ENCODE results near the gene CLHC1. TPM values are rescaled to one million over a fixed set of nuclear protein-coding genes. Genes with fewer than 3 reads are reported as not detected.
A peak's percentile ranks its signal among the peaks of the same experiment; 100 is the strongest.
"Not testable (repeated sequence)": the region's sequence is repeated elsewhere in the genome, so short reads cannot be mapped to it uniquely, and the experiment has no call there.

The CLHC1 gene
- total RNA-seq, 1 experiment from 2014 or later, result 2.3 TPM

DNA sequence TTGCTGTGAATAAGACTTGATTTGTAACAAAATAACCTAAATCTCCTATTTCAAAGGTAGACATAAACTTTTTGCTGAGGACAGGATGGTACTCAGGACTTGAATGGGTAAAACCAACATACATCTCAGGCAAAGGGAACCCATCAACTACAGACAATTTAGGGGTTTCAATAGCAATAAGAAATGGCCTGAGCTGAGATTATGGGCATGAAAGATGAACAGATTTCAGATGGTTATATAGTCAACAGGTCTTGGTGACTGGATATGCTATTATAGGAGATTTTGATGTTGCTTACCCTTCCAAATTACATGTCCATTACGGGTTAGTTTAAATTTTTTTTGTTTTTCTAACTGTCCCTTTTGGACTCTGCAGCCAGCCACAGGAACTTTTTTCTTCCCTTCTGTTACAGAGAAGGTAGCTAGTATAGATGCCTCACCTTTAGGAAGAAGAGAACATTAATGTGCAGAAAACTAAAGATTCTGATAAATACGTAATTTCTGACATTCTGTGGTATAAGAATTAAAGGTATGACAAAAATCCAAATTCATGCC, 5.0 kb upstream of the CLHC1 start:
- H3K9me3 ChIP-seq, result no peaks in the 10 kb centered on the region
- no peaks in the 10 kb centered on the region for H3K27me3 ChIP-seq
- no peak overlapping the region for H3K4me3 ChIP-seq
- peaks cover 58% of the 10 kb centered on the region for H3K36me3 ChIP-seq
- no peak for DNase-seq

DNA sequence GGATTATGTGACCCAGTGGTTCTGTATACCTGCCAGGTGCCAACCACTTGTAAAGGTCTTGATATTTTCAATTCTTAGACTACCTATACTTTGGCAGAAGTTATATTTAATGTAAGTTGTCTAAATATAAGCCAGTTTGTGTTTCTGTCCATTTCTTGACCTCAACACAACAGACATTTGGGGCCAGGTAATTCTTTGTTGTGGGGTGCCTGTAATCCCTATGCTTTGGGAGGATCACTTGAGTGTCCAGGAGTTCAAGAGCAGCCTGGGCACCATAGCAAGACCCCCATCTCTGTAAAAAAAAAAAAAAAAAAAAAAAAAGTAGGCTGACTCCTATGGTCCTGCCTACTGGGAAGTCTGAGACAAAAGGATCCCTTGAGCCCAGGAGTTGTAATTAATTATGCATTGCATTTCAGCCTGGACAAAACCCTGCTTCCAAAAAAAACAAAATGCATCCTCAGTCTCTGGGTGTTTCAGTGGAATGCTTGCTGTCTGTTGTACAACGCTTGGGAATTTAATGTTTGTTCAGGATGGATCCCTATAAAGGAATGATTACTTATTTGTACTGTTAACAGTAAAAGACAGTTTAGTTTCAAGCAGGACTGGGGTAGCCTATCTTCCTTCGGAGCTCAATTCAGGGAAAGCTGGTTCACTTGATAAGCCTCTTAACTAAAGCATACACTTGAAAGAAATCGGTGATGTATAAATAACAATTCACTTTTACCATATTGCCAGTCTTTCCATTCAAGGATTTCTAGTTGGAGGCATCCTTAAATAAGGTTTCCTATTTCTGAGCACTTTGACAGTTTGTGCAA, 3.8 kb upstream of the CLHC1 start:
- peaks cover 54% of the 10 kb centered on the region for H3K36me3 ChIP-seq

DNA sequence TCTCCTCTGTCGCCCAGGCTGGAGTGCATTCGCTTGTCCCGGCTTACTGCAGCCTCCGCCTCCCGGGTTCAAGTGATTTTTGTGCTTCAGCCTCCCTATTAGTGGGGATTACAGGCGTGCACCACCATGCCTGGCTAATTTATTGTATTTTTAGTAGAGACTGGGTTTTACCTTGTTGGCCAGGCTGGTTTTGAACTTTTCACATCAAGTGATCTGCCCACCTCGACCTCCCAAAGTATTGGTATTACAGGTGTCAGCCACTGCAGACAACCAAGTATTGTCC, 1.5 kb upstream of the CLHC1 start:
- DNase-seq, result no peak
- H3K9me3 ChIP-seq, result no peaks in the 10 kb centered on the region
- H3K36me3 ChIP-seq, result peaks cover 55% of the 10 kb centered on the region
- H3K4me3 ChIP-seq, result peak overlapping the region; percentile 100
- H3K27me3 ChIP-seq, result no peaks in the 10 kb centered on the region

More for the DNA sequence above, 3.8 kb upstream of the CLHC1 start:
- DNase-seq, result no peak
- no peaks in the 10 kb centered on the region for H3K27me3 ChIP-seq
- H3K9me3 ChIP-seq, result no peaks in the 10 kb centered on the region
- H3K4me3 ChIP-seq, result no peak overlapping the region

DNA sequence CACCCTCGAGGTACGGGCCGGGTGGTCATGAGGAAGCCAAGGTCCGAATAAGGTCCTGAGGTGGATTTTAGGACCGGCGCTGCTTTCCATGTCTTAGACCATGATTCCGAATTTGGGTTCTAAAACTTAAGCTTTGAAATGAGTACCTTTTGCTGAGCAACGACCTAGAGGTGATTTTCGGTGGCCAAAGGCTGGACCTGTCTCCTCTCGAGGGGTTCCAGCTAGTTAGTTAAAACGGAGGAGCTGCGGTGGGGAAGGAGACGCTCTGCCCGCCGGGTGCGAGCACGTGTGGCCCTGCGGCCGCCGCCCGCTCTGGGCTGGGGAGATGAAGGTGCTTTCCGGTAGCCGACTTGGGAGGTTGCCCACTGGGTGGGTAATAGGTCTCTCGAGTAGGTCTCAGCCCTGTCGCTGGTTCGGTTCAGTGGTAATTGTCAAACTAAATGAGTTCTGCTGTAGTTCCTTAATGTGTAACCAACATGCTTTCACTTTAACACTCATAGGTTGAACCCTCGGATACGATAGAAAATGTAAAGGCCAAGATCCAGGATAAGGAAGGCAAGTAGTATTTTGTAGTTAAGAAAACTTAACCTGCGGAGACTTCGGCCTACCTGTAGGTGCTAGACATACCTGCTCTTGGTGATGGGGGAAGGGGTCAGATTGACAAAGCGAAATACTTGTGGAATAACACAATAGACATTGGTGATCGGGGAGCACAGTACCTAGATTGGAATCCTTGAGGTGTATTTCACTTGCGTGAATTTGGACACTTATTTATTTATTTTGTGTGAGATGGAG, 967 bp upstream of the CLHC1 start:
- peak; percentile 57 for DNase-seq
- Histone ChIP-seq H3K9me3 (no peaks in the 10 kb centered on the region), H3K36me3 (peaks cover 56% of the 10 kb centered on the region), H3K27me3 (no peaks in the 10 kb centered on the region), H3K4me3 (peak overlapping the region; percentile 100)

DNA sequence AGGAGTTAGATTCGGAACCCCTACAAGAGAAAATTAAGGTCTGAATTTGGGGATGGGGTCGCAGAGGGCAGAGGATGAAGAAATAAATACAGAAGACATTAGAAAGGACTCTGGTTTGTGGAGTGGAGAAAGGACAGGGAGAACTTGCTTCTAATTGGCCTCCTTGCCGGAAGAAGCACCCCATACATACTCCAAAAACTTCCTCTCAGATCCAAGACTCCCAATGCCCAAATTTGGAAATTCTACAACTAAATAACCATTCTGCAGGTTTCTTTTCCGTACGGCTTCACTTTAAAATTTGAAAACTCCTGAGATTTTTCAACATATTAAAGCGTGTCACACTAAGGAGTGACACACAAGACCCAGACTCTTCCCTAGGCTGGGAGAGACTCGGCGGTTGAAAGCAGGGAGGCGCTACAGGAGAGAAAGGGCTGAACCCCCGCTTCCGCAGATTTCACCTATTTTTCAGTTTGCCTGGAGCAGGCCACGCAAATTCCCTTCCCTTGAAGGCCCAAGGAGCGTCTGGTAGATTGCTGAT, 478 bp downstream of the CLHC1 start:
- Histone ChIP-seq H3K27me3 (no peaks in the 10 kb centered on the region), H3K9me3 (no peaks in the 10 kb centered on the region), H3K36me3 (peaks cover 51% of the 10 kb centered on the region), H3K4me3 (peak overlapping the region; percentile 100)
- peak; percentile 19 for DNase-seq

DNA sequence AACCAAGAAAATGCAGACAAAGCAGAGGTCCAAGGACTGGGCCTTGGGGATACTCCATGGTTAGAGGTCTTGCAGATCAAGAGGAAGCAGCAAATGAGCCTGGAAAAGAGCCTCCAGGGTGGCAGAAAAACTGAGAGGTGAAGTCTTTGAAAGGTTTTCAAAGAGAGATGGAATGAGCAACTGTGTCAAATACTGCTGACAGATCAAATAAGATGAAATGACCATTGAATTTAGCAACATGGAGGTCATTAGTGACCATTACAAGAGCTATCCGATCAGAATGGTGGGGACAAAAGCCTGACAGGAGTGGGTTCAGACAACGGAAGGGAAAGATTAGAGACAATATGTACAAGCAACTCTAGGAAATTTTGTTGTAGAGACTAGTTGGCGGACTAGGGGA, 1.5 kb downstream of the CLHC1 start:
- H3K4me3 ChIP-seq, result no peak overlapping the region
- H3K27me3 ChIP-seq, result no peaks in the 10 kb centered on the region
- H3K9me3 ChIP-seq, result no peaks in the 10 kb centered on the region
- peaks cover 40% of the 10 kb centered on the region for H3K36me3 ChIP-seq
- DNase-seq, result no peak

DNA sequence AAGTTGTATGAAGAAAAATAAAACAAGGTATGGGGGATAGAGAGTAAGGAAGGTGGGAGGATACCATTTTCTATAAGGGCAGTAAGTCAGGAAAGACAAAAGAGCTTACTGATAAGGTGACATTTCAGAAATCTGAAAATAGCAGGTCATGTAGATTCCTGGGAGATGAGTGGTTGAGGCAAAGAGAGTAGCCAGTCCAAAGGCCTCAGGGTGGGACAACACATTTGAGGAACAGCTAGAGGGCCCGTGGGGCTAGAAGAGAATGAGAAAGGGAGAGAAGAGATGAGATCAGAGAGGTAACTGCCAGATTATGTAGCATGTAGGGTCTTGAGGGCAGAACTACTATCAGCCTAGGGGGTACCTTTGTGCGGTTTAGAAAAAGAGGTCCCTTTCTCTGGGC, 2.9 kb downstream of the CLHC1 start:
- H3K4me3 ChIP-seq, result no peak overlapping the region
- H3K36me3 ChIP-seq, result peaks cover 28% of the 10 kb centered on the region
- H3K9me3 ChIP-seq, result no peaks in the 10 kb centered on the region
- H3K27me3 ChIP-seq, result no peaks in the 10 kb centered on the region
- DNase-seq, result no peak

DNA sequence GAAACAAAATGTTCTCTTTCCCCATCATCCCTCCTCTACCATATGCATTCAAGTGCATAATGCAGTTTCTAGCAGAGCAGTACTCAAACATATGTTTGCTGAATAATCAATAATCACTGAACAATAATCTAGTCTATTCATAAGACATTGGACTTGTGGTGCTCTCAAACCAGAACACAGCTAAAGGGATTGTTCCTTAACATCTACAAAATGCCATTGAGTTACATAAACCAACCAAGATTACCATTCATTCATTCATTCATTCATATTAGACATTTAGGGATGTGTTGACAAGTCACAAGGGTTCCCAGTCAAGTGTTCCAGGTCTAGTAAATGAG, 3.9 kb downstream of the CLHC1 start:
- peaks cover 23% of the 10 kb centered on the region for H3K36me3 ChIP-seq
- H3K4me3 ChIP-seq, result no peak overlapping the region
- no peak for DNase-seq
- no peaks in the 10 kb centered on the region for H3K27me3 ChIP-seq
- no peaks in the 10 kb centered on the region for H3K9me3 ChIP-seq

DNA sequence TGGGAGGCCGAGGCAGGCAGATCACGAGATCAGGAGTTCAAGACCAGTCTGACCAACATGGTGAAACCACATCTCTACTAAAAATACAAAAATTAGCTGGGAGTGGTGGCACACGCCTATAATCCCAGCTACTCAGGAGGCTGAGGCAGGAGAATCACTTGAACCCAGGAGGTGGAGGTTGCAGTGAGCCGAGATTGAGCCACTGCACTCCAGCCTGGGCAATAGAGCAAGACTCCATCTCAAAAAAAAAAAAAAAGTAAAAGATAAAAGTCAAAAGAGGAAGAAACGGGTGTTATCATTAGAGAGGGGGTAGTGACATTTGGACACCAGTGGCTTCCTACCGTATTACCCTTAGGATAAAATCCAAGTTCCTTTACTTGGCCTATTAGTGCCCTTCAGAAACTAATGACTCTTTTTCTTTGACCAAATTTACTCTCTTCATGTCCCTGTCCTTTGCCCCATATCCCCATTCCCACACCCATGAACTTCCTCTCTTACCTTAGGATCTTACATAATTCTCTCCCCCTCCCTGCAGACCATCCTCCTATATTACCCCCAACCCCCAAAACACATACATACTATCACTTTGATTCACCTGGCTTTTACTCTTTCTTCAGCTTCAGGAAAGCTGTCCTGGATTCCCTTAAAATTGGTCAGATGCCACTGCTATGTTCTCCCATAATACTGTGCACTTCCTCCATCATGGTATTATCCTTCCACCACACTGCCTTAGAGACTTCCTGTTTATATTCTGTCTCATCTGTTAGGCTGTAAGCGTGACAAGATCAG, 4.5 kb downstream of the CLHC1 start:
- not testable (repeated sequence) for H3K9me3 ChIP-seq, DNase-seq

DNA sequence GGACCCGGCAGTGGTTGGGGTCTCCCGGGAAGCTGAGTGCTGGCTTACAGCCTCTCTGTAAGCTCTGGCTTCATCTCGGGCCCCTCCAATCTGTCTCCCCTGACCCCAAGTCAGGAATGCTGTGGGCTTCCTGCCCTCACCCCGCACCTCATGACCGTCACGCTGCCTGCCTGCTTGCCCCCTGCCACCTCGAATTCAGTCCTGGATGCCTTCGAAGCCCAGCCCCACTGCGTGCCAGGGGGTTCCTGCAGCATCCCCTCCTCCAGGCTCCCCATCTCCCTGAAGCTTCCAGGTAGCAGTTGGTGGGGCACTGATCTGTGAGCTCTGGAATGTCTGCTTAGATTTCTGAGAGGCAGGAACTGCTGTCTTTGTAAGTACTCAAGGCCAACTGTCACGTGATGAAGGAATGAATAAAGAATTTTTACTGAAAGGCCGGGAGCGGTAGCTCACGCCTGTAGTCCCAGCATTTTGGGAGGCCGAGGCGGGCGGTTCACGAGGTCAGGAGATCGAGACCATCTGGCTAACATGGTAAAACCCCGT, 6.5 kb downstream of the CLHC1 start:
- DNase-seq, result no peak
- Histone ChIP-seq H3K36me3 (peaks cover 17% of the 10 kb centered on the region), H3K27me3 (no peaks in the 10 kb centered on the region), H3K9me3 (no peaks in the 10 kb centered on the region), H3K4me3 (no peak overlapping the region)

More for the DNA sequence above, 4.5 kb downstream of the CLHC1 start:
- H3K27me3 ChIP-seq, H3K4me3 ChIP-seq: not testable (repeated sequence)
- peaks cover 17% of the 10 kb centered on the region for H3K36me3 ChIP-seq

DNA sequence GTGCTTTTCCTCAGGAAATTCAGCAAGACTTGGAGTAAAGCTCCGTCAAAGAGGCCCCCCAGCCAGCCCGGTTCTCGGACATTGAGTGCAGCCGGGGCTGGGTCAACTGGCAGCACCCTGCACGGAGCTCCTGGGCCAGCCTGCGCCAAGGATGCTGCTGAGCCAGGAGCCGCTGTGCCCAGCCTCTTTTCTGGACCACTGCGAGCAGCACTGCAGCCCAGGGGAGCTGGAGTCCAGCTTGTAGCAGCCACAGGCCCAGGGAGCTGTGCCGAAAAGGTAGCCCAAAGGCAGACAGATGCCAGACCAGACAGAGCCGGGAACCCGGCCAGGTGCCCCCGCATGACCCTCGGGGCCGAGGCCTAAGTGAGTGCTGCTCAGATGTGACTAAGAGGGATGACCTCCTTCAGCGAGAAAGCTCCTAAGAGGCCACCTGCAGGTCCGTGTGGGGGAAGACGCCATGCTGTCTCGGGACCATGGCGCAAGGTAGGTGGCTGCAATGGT, 7.3 kb downstream of the CLHC1 start:
- no peak overlapping the region for H3K4me3 ChIP-seq
- peak; percentile 49 for DNase-seq

DNA sequence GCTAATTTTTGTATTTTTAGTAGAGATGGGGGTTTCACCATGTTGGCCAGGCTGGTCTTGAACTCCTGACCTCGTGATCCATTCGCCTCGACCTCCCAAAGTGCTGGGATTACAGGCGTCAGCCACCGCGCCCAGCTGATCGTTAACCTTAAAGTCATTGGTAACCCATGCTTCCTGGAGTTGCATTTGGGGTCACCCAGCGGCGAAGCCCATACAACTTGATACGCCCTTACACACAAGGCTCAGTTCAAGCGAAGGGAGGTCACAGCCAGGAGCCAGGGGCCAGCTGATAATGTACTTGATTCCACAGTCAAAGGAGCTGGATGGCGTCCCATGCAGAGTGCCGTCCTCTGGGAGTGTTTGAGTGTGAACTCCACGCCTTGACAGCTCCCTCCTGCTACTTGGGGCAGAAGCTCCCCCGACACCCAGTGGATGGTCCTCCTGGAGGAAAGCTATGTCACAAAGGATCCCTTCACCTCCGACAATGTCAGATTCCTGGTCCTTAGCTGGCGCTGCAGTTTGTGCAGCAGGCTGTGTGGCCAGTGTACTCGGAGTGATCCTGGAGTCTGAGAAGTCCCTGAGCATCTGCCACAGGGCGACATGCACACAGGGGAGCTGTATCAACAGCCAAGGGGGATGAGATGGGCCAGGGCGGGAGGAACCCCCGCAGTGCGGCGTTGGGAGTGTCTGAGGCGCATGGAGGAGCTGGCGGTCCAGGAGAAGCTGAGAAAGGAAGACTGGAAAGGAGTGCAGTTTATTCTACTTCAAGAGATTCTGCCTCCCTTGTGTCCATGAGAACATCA, 7.9 kb downstream of the CLHC1 start:
- H3K9me3 ChIP-seq, result no peaks in the 10 kb centered on the region
- H3K27me3 ChIP-seq, result no peaks in the 10 kb centered on the region
- no peak overlapping the region for H3K4me3 ChIP-seq
- no peak for DNase-seq
- peaks cover 12% of the 10 kb centered on the region for H3K36me3 ChIP-seq

More for the DNA sequence above, 7.3 kb downstream of the CLHC1 start:
- Histone ChIP-seq H3K27me3 (no peaks in the 10 kb centered on the region), H3K9me3 (no peaks in the 10 kb centered on the region), H3K36me3 (peaks cover 12% of the 10 kb centered on the region)

DNA sequence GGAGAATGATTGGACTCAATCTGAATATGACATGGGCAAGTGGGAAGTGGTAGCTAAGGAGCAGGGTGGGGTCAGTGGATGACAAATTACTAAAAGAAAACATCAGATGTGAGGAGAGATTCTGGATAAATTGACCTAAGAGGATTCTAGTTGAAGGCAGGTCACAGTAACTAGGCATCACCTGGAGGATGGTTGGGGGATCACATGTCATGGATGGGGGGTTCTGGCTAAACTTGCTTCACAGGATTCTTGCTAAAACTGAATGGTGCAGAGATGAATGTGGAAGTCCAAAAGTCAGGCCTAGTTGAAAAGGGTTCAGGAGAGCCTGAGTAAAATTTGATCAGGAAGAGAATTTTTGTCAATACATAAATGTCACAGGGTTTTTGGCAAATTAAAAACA, 18.3 kb downstream of the CLHC1 start:
- Histone ChIP-seq H3K9me3 (no peaks in the 10 kb centered on the region), H3K36me3 (no peaks in the 10 kb centered on the region), H3K4me3 (no peak overlapping the region), H3K27me3 (no peaks in the 10 kb centered on the region)
- no peak for DNase-seq

DNA sequence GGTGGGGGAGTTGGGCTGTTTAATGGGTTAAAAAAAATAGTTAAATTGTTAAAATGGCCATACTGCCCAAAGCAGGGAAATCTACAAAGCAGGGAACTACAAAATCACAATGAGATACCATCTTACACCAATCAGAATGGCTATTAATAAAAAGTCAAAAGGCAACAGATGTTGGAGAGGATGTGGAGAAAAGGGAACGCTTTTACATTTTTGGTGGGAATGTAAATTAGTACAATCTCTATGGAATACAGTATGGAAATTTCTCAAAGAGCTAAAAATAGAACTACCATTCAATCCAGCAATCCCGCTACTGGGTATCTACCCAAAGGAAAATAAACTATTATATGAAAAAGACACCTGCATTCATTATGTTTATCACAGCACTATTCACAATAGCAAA, 27.1 kb downstream of the CLHC1 start:
- H3K4me3 ChIP-seq, result no peak overlapping the region
- H3K9me3 ChIP-seq, result peaks cover 10% of the 10 kb centered on the region
- DNase-seq, result no peak
- H3K36me3 ChIP-seq, result peaks cover 11% of the 10 kb centered on the region
- H3K27me3 ChIP-seq, result no peaks in the 10 kb centered on the region

DNA sequence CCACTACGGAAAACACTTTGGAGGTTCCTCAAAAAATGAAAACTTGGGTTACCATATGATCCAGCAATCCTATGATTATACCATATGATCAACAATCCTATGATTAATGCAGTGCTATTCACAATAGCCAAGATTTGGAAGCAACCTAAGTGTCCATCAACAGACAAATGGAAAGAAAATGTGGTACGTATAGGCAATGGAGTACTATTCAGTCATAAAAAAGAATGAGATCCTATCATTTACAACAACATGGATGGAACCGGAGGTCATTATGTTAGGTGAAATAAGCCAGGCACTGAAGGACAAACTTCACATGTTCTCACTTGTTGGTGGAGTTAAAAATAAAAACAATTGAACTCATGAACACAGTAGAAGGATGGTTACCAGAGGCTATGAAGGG, 27.6 kb downstream of the CLHC1 start:
- Histone ChIP-seq H3K4me3 (no peak overlapping the region), H3K36me3 (peaks cover 15% of the 10 kb centered on the region), H3K27me3 (no peaks in the 10 kb centered on the region), H3K9me3 (peaks cover 10% of the 10 kb centered on the region)
- no peak for DNase-seq

DNA sequence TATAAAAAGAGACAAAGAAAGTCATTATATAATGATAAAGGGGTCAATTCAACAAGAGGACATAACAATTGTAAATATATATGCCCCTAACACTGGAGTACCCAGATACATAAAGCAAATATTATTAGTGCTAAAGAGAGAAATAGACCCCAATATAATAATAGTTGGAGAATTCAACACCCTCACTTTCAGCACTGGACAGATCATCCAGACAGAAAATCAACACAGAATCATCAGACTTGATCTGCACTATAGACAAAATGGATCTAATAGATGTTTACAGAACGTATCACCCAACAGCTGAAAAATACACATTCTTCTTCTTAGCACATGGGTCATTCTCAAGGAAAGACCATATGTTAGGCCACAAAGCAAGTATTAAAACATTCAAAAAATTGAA, 31.7 kb downstream of the CLHC1 start:
- Histone ChIP-seq H3K4me3 (no peak overlapping the region), H3K27me3 (no peaks in the 10 kb centered on the region), H3K9me3 (peaks cover 10% of the 10 kb centered on the region), H3K36me3 (peaks cover 18% of the 10 kb centered on the region)
- no peak for DNase-seq

Data from MG63 (cell line).